ENCODE results near the gene HOXC5. TPM values are rescaled to one million over a fixed set of nuclear protein-coding genes. Genes with fewer than 3 reads are reported as not detected.

Gene HOXC5
- total RNA-seq, 1 experiment from 2014 or later = not detected

GRCh38 chr12:54017027-54017788 is 15.6 kb upstream of the HOXC5 start:
- no peak overlapping the region for H4K5ac ChIP-seq (ENCODE audit: insufficient read length, low read depth, low read length)
- H2BK15ac ChIP-seq (ENCODE audit: low read depth, low read length) = no peak overlapping the region
- no peaks in the 10 kb centered on the region for H3K36me3 Mint-ChIP-seq (ENCODE audit: insufficient read depth in 1 of 3, low read depth in 3 of 3)
- H3K79me1 ChIP-seq (ENCODE audit: insufficient read depth, low read depth, low read length, poor library complexity, severe bottlenecking) = no peaks in the 10 kb centered on the region
- no peak overlapping the region for H3K23ac ChIP-seq (ENCODE audit: insufficient read length, low read depth, low read length)
- H4K20me1 ChIP-seq (ENCODE audit: control insufficient read depth, insufficient read depth, insufficient read length) = no peaks in the 10 kb centered on the region
- H3K9me3 ChIP-seq (ENCODE audit: control insufficient read depth, low read depth, low read length) = no peaks in the 10 kb centered on the region
- no peak overlapping the region for H2AK5ac ChIP-seq (ENCODE audit: insufficient read length, low read length)
- peaks cover 93% of the 10 kb centered on the region for H3K27me3 ChIP-seq (ENCODE audit: insufficient read depth, low read length)
- no CpG with 5 or more reads among the region's 24 CpGs for WGBS (ENCODE audit: extremely low coverage, insufficient read length, low lambda C conversion rate)
- no peak overlapping the region for H3K56ac ChIP-seq (ENCODE audit: insufficient read length, low read depth, low read length)
- no peak overlapping the region for H3K4ac ChIP-seq (ENCODE audit: low read depth, low read length)
- H3K27ac ChIP-seq (ENCODE audit: insufficient read length, low read depth, low read length) = no peak overlapping the region
- H4K8ac ChIP-seq (replicated peaks; ENCODE audit: insufficient read length, low read depth, low read length) = no peak overlapping the region
- no peak overlapping the region for H3T11ph ChIP-seq (ENCODE audit: low read length)
- no peak overlapping the region for H2BK20ac ChIP-seq (ENCODE audit: low read depth, low read length, poor library complexity, severe bottlenecking)
- H3K4me1 ChIP-seq (ENCODE audit: insufficient read depth, low read length) = no peaks in the 10 kb centered on the region
- no peak overlapping the region for H2BK12ac ChIP-seq (ENCODE audit: insufficient read length, low read depth, low read length)
- H2BK120ac ChIP-seq (ENCODE audit: low read depth, low read length, poor library complexity, severe bottlenecking) = no peak overlapping the region
- peaks cover 13 to 26% of the 10 kb centered on the region in 2 experiments for H3K4me1 Mint-ChIP-seq
- peak overlapping the region; percentile 77 for H3K4me2 ChIP-seq (ENCODE audit: insufficient read depth, insufficient read length, low read length)
- no peaks in the 10 kb centered on the region for H3K79me2 ChIP-seq (ENCODE audit: insufficient read depth, low read length)
- peak overlapping the region; percentile 38 to 77 for H3K4me3 Mint-ChIP-seq
- H3K9me3 Mint-ChIP-seq = peaks cover 0 to 2% of the 10 kb centered on the region in 2 experiments; a peak in 2 of 5 replicates
- H3K27me3 Mint-ChIP-seq (ENCODE audit: low read depth) = peaks cover 100% of the 10 kb centered on the region
- TF ChIP-seq, protein P1, sequence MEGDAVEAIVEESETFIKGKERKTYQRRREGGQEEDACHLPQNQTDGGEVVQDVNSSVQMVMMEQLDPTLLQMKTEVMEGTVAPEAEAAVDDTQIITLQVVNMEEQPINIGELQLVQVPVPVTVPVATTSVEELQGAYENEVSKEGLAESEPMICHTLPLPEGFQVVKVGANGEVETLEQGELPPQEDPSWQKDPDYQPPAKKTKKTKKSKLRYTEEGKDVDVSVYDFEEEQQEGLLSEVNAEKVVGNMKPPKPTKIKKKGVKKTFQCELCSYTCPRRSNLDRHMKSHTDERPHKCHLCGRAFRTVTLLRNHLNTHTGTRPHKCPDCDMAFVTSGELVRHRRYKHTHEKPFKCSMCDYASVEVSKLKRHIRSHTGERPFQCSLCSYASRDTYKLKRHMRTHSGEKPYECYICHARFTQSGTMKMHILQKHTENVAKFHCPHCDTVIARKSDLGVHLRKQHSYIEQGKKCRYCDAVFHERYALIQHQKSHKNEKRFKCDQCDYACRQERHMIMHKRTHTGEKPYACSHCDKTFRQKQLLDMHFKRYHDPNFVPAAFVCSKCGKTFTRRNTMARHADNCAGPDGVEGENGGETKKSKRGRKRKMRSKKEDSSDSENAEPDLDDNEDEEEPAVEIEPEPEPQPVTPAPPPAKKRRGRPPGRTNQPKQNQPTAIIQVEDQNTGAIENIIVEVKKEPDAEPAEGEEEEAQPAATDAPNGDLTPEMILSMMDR (conservative IDR thresholded peaks at IDR 0.05) = no peak
- H4K91ac ChIP-seq (ENCODE audit: insufficient read length, low read depth, low read length) = no peak overlapping the region
- H3K27ac Mint-ChIP-seq = no peak overlapping the region
- H2AFZ ChIP-seq (ENCODE audit: low read length) = no peak overlapping the region
- H3K9ac ChIP-seq (ENCODE audit: extremely low read depth, insufficient read length, low read length) = no peak overlapping the region
- H3K23me2 ChIP-seq (ENCODE audit: insufficient read length, low read depth, low read length, poor library complexity, severe bottlenecking) = peaks cover 10% of the 10 kb centered on the region
- H3K14ac ChIP-seq (ENCODE audit: insufficient read depth, low read length) = no peak overlapping the region
- H3K18ac ChIP-seq (ENCODE audit: insufficient read length, low read depth, low read length) = no peak overlapping the region
- peak; percentile 68 for DNase-seq
- no peak overlapping the region for H2BK5ac ChIP-seq (ENCODE audit: insufficient read length, low read length)
